ENCODE data around the gene RIPK1. TPM values are rescaled to one million over a fixed set of nuclear protein-coding genes. Genes with fewer than 3 reads are reported as not detected.

RIPK1 gene
- polyA plus RNA-seq, 2 of the 4 experiments (the other 2 are of a cell fraction), result 10.6 to 14.3 TPM

DNA sequence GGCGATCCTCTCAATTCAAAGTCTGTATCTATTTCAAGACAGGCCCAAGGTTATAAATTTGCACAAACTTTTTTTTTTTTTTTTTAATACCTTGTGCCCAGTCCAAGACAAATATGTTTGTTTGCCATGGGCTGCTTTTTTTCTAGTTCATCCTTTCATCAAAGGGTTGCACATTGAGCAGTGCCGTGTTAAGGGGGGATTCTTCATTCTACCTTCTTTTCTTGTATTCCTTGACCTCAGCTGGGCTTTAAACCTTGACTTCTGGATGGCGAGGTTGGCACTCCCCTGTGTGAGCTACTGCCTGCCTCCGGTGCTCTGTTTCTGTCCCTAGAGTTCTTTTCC lies 7.4 kb downstream of the RIPK1 start (continued):
- TF ChIP-seq, protein P1, sequence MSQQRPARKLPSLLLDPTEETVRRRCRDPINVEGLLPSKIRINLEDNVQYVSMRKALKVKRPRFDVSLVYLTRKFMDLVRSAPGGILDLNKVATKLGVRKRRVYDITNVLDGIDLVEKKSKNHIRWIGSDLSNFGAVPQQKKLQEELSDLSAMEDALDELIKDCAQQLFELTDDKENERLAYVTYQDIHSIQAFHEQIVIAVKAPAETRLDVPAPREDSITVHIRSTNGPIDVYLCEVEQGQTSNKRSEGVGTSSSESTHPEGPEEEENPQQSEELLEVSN (IDR thresholded peaks at IDR 0.05; ENCODE audit: borderline replicate concordance, low read depth), result no peak
- TF ChIP-seq, protein P2, sequence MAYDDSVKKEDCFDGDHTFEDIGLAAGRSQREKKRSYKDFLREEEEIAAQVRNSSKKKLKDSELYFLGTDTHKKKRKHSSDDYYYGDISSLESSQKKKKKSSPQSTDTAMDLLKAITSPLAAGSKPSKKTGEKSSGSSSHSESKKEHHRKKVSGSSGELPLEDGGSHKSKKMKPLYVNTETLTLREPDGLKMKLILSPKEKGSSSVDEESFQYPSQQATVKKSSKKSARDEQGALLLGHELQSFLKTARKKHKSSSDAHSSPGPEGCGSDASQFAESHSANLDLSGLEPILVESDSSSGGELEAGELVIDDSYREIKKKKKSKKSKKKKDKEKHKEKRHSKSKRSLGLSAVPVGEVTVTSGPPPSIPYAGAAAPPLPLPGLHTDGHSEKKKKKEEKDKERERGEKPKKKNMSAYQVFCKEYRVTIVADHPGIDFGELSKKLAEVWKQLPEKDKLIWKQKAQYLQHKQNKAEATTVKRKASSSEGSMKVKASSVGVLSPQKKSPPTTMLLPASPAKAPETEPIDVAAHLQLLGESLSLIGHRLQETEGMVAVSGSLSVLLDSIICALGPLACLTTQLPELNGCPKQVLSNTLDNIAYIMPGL (CRISPR knock-in tag; IDR thresholded peaks at IDR 0.05; ENCODE audit: borderline replicate concordance), result no peak
- TF ChIP-seq HOXB13 (CRISPR knock-in tag; IDR thresholded peaks at IDR 0.05; ENCODE audit: low read depth), result no peak

DNA sequence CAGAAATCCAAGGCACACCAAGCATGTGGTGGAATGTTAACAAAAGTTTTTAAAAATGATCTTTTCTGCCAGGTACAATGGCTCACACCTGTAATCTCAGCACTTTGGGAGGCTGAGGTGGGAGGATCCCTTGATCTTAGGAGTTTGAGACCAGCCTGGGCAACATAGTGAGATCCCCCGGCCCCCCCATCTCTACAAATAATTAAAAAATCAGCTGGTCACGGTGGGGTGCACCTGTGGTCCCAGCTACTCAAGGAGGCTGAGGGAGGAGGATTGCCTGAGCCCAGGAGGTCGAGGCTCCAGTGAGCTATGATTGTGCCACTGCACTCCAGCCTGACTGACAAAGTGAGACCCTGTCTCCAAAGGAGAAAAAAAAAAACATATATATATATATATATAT lies 8.0 kb downstream of the RIPK1 start:
- CTCF ChIA-PET, result no interaction called here
- FAIRE-seq (no peak), DNase-seq (ENCODE audit: low read depth in 1 of 2, low spot score in 1 of 2) (no peak), ATAC-seq (no peak)
- Histone ChIP-seq H3K4me2 (no peak overlapping the region), H3K4me3 (no peak overlapping the region), H3K9me3 (no peaks in the 10 kb centered on the region), H3K27ac (no peak overlapping the region), H3K4me1 (peaks cover 10% of the 10 kb centered on the region)
- POLR2A ChIA-PET, result no interaction called here
- 97% methylated on average over 3 of the region's 3 CpGs for WGBS (ENCODE audit: missing lambda C conversion rate)
- TF ChIP-seq CEBPB (IDR thresholded peaks at IDR 0.05) (no peak), EHF (CRISPR knock-in tag; IDR thresholded peaks at IDR 0.05) (no peak), ZSCAN20 (CRISPR knock-in tag; IDR thresholded peaks at IDR 0.05) (no peak), JUNB (IDR thresholded peaks at IDR 0.05) (no peak), NR3C1 (IDR thresholded peaks at IDR 0.05) (no peak), MAFK (IDR thresholded peaks at IDR 0.05; ENCODE audit: partially characterized antibody) (no peak), MAZ (IDR thresholded peaks at IDR 0.05; ENCODE audit: borderline replicate concordance, low read depth, low read length) (no peak), POLR2AphosphoS2 (conservative IDR thresholded peaks at IDR 0.05; ENCODE audit: low read length) (no peak), ESRRA (IDR thresholded peaks at IDR 0.05; ENCODE audit: borderline replicate concordance, low read length) (no peak), NFE2L2 (conservative IDR thresholded peaks at IDR 0.05; ENCODE audit: low read length) (no peak), FOSL2 (IDR thresholded peaks at IDR 0.05) (no peak), FOSL2 (CRISPR knock-in tag; IDR thresholded peaks at IDR 0.05) (no peak), CBX2 (IDR thresholded peaks at IDR 0.05; ENCODE audit: borderline replicate concordance, low read depth) (no peak), BHLHE40 (IDR thresholded peaks at IDR 0.05; ENCODE audit: low read depth, low read length) (no peak)
- TF ChIP-seq, protein P3, sequence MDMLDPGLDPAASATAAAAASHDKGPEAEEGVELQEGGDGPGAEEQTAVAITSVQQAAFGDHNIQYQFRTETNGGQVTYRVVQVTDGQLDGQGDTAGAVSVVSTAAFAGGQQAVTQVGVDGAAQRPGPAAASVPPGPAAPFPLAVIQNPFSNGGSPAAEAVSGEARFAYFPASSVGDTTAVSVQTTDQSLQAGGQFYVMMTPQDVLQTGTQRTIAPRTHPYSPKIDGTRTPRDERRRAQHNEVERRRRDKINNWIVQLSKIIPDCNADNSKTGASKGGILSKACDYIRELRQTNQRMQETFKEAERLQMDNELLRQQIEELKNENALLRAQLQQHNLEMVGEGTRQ (IDR thresholded peaks at IDR 0.05), result no peak
- TF ChIP-seq, protein P4, sequence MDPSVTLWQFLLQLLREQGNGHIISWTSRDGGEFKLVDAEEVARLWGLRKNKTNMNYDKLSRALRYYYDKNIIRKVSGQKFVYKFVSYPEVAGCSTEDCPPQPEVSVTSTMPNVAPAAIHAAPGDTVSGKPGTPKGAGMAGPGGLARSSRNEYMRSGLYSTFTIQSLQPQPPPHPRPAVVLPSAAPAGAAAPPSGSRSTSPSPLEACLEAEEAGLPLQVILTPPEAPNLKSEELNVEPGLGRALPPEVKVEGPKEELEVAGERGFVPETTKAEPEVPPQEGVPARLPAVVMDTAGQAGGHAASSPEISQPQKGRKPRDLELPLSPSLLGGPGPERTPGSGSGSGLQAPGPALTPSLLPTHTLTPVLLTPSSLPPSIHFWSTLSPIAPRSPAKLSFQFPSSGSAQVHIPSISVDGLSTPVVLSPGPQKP (IDR thresholded peaks at IDR 0.05; ENCODE audit: low read depth, low read length), result no peak
- TF ChIP-seq, protein P5, sequence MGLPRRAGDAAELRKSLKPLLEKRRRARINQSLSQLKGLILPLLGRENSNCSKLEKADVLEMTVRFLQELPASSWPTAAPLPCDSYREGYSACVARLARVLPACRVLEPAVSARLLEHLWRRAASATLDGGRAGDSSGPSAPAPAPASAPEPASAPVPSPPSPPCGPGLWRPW (IDR thresholded peaks at IDR 0.05), result no peak

DNA sequence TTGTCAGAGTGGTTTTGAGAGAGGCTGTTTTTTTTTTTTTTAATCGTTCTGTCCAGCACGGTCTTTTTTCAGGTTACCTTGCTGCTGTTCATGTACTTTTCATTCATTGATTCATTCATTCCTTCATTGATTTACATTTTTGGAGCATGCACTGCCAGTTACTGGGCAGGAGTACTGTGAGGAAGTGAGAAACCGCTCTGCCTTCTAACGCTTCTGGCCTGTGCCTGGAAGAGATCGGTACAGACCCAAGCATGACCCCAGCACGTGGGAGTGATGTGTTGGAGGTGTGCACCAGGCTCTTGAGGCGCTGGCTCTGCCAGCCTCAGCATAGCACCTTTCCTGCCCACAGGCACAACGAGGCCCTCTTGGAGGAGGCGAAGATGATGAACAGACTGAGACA lies 9.1 kb downstream of the RIPK1 start:
- FAIRE-seq, result no peak
- H3K27ac ChIP-seq, result no peak overlapping the region
- DNase-seq (ENCODE audit: low read depth in 1 of 2, low spot score in 1 of 2), result no peak
- no peak overlapping the region for H3K4me2 ChIP-seq
- peaks cover 10% of the 10 kb centered on the region for H3K4me1 ChIP-seq
- ChIA-PET POLR2A (no interaction called here), CTCF (no interaction called here)
- WGBS (ENCODE audit: missing lambda C conversion rate), result 96% methylated on average over 9 of the region's 9 CpGs
- ATAC-seq, result no peak
- no peaks in the 10 kb centered on the region for H3K9me3 ChIP-seq
- H3K4me3 ChIP-seq, result no peak overlapping the region
- TF ChIP-seq CHD4 (IDR thresholded peaks at IDR 0.05; ENCODE audit: borderline replicate concordance) (no peak), HOXB5 (CRISPR knock-in tag; IDR thresholded peaks at IDR 0.05) (no peak), EP300 (IDR thresholded peaks at IDR 0.05) (no peak), NFE2L2 (conservative IDR thresholded peaks at IDR 0.05; ENCODE audit: low read length) (no peak), ZC3H11A (IDR thresholded peaks at IDR 0.05) (no peak), GATA3 (IDR thresholded peaks at IDR 0.05; ENCODE audit: borderline replicate concordance) (no peak), JUN (IDR thresholded peaks at IDR 0.05) (no peak), ZNF302 (CRISPR knock-in tag; IDR thresholded peaks at IDR 0.05) (no peak), TFCP2L1 (CRISPR knock-in tag; IDR thresholded peaks at IDR 0.05) (no peak), JUNB (IDR thresholded peaks at IDR 0.05) (no peak), MYC (IDR thresholded peaks at IDR 0.05; ENCODE audit: borderline replicate concordance, low read length) (no peak), BHLHE40 (IDR thresholded peaks at IDR 0.05; ENCODE audit: low read depth, low read length) (no peak), ESRRA (IDR thresholded peaks at IDR 0.05; ENCODE audit: borderline replicate concordance, low read length) (no peak)
- TF ChIP-seq, protein P6, sequence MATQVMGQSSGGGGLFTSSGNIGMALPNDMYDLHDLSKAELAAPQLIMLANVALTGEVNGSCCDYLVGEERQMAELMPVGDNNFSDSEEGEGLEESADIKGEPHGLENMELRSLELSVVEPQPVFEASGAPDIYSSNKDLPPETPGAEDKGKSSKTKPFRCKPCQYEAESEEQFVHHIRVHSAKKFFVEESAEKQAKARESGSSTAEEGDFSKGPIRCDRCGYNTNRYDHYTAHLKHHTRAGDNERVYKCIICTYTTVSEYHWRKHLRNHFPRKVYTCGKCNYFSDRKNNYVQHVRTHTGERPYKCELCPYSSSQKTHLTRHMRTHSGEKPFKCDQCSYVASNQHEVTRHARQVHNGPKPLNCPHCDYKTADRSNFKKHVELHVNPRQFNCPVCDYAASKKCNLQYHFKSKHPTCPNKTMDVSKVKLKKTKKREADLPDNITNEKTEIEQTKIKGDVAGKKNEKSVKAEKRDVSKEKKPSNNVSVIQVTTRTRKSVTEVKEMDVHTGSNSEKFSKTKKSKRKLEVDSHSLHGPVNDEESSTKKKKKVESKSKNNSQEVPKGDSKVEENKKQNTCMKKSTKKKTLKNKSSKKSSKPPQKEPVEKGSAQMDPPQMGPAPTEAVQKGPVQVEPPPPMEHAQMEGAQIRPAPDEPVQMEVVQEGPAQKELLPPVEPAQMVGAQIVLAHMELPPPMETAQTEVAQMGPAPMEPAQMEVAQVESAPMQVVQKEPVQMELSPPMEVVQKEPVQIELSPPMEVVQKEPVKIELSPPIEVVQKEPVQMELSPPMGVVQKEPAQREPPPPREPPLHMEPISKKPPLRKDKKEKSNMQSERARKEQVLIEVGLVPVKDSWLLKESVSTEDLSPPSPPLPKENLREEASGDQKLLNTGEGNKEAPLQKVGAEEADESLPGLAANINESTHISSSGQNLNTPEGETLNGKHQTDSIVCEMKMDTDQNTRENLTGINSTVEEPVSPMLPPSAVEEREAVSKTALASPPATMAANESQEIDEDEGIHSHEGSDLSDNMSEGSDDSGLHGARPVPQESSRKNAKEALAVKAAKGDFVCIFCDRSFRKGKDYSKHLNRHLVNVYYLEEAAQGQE (IDR thresholded peaks at IDR 0.05), result no peak
